HG03095 (cell line): ENCODE results near the gene PKD2.

Experiments used
- ATAC-seq: cut with Tn5 transposase; IDR thresholded peaks from one replicate; pipeline ENCODE4 v1.9.1; 2021; ENCODE audit warnings: moderate library complexity; ENCODE audit not compliant: unreplicated experiment

The PKD2 gene

DNA sequence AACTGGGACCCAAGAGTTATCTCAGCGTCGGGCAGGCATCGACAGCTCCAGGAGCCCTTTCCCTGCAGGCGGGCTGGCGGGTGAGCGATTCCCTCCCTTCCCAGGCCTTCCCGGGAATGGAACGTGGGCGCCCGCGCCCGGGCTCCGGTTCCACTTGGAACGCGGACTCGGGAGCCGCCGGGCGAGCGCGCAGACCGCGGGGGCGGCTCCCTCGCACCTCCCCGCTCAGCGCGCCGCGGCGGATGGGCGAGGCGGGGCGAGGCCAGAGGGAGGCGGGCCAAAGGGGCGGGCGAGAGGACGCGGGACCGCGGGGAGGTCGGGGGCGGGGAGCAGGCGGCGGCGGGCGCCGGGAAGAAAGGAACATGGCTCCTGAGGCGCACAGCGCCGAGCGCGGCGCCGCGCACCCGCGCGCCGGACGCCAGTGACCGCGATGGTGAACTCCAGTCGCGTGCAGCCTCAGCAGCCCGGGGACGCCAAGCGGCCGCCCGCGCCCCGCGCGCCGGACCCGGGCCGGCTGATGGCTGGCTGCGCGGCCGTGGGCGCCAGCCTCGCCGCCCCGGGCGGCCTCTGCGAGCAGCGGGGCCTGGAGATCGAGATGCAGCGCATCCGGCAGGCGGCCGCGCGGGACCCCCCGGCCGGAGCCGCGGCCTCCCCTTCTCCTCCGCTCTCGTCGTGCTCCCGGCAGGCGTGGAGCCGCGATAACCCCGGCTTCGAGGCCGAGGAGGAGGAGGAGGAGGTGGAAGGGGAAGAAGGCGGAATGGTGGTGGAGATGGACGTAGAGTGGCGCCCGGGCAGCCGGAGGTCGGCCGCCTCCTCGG is at the start of gene PKD2:
Gene PKD2 (plus strand): TSS at position 332 of the 818 bp plus-strand sequence. CDS start 99 bp downstream, at position 431.
- ATAC-seq, result peak; percentile 89

DNA sequence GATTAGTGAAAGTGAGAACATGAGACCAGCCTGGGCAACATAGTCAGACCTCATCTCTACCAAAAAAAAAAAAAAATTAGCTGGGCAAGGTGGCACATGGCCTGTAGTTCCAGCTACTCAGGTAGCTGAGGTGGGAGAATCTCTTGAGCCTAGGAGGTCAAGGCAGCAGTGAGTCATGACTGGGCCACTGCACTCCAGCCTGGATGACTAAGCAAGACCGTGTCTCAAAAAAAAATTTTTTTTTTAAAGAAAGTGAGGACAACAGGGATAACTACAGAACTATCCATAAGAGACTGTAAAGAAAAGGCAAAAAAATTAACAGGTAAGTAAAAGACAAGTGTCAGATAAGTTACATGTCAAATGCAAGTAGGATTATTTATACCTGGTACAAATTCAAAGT is 45.4 kb upstream of the PKD2 start:
- no peak for ATAC-seq

DNA sequence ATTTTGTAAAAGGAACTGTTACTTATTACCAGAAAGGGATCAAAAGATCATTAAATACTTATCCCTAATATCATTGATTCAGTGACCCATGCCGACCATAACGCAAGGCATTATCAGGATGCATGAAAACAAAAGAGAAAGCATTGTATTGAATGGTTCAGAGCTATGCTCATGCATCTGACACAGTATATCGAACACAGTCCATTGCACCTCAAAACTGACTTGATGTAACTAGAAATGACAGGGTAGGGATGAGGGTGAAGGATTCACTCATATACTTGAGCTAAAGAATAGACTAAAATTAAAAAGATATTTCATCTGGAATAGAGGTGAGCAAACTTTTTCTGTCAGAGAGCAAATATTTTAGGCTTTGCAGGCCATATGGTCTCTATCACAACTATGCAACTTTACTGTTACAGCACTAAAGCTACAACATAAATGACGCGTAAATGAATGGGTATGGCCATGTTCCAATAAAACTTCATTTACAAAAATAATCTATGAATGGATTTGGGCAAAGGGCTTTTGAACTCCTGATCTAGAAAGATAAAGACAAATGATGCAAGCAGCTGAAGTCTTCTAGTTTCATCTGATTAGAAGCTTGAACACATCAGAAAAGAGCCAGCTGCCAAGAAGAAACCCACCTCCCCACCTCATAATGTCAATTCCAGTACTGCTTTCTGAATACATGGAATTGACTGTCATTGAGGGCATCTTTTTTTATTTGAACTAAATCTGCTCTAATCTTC is 44.9 kb upstream of the PKD2 start:
- no peak for ATAC-seq

- ATAC-seq, result no peak
These were observed 41.9 kb upstream of the PKD2 start for GRCh38 chr4:87965501-87965975.

DNA sequence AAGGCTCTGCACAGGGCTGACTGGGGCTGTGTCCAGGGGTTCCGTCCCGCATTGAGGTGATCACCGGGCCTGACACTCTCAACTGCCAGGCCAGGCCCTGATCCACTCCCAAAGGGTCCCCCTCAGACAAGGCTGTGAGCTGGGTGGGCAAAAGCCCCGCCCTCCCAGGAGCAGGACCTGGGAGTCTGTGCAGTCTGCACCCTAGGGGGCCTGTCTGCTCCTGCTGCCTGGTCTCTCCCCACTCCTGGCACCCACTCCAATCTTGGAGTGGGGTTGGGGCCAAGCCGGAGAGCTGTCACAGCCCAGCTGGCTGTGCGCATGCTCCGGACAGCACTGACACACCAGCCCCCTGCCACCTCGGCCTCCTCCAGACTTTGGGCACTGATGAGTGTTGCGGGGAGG is 41.3 kb upstream of the PKD2 start:
- no peak for ATAC-seq

- no peak for ATAC-seq
These were observed 40.2 kb upstream of the PKD2 start for GRCh38 chr4:87967193-87967592.

DNA sequence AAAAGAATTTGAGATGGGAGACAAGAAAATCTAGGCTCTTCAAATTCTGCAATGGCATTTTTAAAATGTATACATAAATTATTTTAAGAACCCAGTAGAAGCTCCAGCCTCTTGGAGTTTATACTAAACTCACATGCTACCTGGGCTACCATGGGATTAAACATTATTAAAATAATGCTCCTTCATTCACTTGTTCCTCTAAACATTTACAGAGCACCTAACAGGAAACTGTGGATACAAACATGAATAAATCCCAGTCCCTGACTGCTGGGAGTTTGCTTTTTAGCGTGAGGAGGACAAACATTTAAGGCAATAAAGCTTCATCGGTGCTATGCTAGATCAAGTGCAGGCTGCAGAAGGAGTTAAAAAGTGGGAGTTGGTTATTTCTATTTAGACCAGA is 37.3 kb upstream of the PKD2 start:
- no peak for ATAC-seq

- no peak for ATAC-seq
These were observed 35.6 kb upstream of the PKD2 start for GRCh38 chr4:87971866-87972265.

GRCh38 chr4:87973283-87974169 is 33.9 kb upstream of the PKD2 start:
- peak; percentile 56 for ATAC-seq

DNA sequence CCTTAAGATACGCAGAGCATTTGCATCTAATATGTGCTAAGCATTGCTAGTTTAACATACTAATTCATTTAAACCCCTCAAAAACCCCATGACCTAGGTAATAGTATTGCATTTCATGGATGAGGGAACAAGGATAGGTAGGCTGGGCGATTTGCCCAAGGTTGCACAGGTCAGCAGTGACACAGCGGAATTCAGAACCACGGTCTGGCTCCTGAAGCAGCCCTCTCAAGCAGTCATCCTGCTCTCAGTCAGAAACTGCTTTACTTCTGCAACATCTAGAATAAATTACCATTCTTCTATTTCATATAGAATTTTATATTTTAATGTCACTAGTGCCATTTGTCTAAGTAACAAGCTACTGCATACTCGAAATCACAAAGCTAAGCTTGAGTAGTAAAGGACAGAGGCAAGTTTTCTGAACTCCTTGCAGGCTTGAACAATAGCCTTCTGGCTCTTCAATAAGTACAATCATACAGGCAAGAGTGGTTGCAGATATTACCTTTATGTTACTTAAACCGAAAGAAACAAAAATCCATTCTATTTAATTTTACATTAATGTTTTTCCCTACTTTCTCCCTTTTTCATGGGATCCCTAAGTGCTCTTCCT is 32.5 kb upstream of the PKD2 start:
- ATAC-seq, result no peak

DNA sequence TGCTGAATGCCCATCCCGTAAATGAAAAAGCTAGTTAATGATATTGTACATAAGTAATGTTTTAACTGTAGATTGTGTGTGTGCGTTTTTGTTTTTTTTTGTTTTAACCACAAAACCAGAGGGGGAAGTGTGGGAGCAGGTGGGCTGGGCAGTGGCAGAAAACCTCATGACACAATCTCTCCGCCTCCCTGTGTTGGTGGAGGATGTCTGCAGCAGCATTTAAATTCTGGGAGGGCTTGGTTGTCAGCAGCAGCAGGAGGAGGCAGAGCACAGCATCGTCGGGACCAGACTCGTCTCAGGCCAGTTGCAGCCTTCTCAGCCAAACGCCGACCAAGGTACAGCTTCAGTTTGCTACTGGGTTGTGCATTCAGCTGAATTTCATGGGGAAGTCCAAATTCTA is 32.0 kb upstream of the PKD2 start, which contains the start of gene SPP1:
Gene SPP1 (plus strand): TSS at position 249 of the 400 bp plus-strand sequence. CDS start 1,182 bp downstream, outside the sequence.
- no peak for ATAC-seq

GRCh38 chr4:87977521-87978278 is 29.7 kb upstream of the PKD2 start:
- no peak for ATAC-seq

DNA sequence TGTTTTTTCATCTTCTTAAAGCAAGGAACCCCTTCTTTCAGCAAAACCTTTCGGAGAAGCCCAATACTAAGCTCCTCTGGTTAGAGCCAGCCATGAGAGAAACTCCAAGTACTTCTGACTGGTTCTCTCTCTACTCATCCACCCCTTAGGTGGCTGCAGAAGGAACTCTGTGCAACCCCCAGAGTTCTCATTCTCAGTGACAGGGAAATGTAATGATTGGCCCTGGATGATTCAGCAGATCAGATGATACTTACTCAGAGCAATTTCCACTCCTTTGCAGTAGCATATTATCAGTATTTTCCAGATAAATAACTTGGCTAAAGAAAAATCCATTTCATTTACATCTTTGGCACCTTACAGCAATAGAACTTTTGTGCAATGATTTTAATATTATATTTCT is 28.8 kb upstream of the PKD2 start:
- ATAC-seq, result no peak

DNA sequence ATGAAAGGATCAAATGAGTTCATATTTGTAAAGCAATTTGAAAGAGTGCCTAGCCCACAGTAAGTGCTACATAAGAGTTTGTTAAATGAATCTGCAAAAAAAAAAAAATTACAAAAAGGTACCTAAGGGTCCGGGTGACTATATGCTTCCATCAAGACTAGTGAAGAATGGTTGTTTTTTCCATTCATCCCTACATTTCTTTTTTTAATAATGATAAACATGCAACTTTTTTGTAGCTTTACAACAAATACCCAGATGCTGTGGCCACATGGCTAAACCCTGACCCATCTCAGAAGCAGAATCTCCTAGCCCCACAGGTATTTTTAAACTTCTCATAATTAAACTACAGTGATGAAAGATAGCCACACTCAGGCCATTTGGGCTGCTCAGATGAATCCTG is 27.6 kb upstream of the PKD2 start:
- ATAC-seq, result no peak

- no peak for ATAC-seq
These were observed 25.9 kb upstream of the PKD2 start for GRCh38 chr4:87981486-87981885.

GRCh38 chr4:87982036-87982435 is 25.4 kb upstream of the PKD2 start:
- no peak for ATAC-seq

DNA sequence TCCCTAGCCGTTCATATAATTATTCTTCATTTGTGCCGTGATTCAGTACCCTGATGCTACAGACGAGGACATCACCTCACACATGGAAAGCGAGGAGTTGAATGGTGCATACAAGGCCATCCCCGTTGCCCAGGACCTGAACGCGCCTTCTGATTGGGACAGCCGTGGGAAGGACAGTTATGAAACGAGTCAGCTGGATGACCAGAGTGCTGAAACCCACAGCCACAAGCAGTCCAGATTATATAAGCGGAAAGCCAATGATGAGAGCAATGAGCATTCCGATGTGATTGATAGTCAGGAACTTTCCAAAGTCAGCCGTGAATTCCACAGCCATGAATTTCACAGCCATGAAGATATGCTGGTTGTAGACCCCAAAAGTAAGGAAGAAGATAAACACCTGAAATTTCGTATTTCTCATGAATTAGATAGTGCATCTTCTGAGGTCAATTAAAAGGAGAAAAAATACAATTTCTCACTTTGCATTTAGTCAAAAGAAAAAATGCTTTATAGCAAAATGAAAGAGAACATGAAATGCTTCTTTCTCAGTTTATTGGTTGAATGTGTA is 24.9 kb upstream of the PKD2 start:
- ATAC-seq, result no peak

DNA sequence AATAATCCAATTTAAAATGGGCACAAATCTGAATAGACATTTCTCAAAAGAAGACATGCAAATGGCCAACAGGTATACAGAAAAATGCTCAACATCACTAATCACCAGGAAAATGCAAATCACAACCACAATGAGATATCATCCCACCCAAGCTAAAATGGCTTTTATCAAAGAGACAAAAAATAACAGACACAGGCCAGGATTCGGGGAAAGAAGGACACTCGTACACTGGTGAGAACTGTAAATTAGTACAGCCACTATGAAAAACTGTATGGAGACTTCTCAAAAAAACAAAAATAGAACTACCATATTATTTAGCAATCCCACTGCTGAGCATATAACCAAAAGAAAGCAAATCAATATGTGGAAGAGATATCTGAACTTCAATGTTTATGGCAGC is 23.4 kb upstream of the PKD2 start:
- ATAC-seq, result no peak

DNA sequence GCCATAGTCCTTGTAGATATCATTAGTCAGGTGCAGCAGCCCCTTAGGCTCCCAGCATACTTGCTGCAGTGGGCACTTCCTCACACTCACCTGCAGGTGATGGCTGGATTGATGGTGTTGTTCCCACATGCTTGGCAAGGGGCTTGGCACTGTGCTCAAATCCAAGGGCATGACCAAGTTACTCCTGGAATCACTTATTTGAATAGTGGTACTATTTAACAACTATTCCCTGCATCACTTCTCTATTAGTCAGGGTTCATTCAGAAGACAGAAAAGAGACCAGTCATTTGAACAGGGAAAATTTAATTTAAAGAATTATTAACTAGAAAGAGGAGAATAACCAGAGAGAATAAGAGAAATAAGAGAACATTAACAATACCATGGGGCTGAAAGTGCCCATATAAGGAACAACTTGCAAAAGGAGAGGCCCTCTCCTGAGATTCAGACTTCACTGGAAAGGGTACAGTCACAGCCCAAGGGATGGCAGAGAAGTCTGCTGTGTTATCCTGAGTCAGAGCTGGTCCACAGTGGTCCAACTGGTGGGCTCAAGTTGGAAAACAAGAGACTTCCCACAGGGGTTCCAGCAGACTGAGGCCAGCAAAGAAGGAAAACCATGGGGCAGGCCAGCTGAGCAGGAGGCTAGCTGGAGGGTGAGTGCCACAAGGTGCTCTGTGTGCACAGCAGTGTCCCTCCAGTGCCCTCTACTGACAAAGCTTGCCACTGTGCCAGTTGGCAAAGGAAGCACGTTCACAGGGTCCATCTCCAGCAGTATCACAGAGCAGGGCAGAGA is 22.1 kb upstream of the PKD2 start:
- ATAC-seq, result no peak
